Nephron progenitor cell (in vitro differentiated cells): ENCODE measurements around the gene RUNX1.

Source experiments
- DNase-seq: peaks from one replicate; pipeline ENCODE4 v3.0.0; 2021
- H3K27ac Mint-ChIP-seq: 2 replicates; pipeline ENCODE4 v1.8.0; 2021; ENCODE audit warnings: mild to moderate bottlenecking, moderate library complexity, mixed read lengths
- H3K27me3 Mint-ChIP-seq: 2 replicates; pipeline ENCODE4 v1.8.0; 2021; ENCODE audit warnings: mild to moderate bottlenecking, low read depth, mixed read lengths; ENCODE audit not compliant: poor library complexity
- H3K36me3 Mint-ChIP-seq: 2 replicates; pipeline ENCODE4 v1.8.0; 2021; ENCODE audit warnings: low read depth, mixed read lengths
- H3K4me1 Mint-ChIP-seq: 2 replicates; pipeline ENCODE4 v1.8.0; 2021; ENCODE audit warnings: mixed read lengths
- H3K4me3 Mint-ChIP-seq: 2 replicates; pipeline ENCODE4 v1.8.0; 2021; ENCODE audit warnings: mild to moderate bottlenecking, moderate library complexity, mixed read lengths
- H3K9me3 Mint-ChIP-seq: 2 replicates; pipeline ENCODE4 v1.8.0; 2021; ENCODE audit warnings: mild to moderate bottlenecking, moderate library complexity, mixed read lengths
- CTCF ChIP-seq: fragments of 200-600 bp; sonication (generic); IDR thresholded peaks from 2 replicates; pipeline ENCODE4 v1.5.0; 2021; ENCODE audit warnings: antibody characterized with exemption

RUNX1 gene

GRCh38 chr21:35071347-35071746 lies 22.2 kb upstream of the RUNX1 start:
- Mint-ChIP-seq H3K36me3 (peaks cover 5% of the 10 kb centered on the region), H3K9me3 (peaks cover 16% of the 10 kb centered on the region), H3K27ac (no peak overlapping the region), H3K4me3 (no peak overlapping the region), H3K4me1 (no peaks in the 10 kb centered on the region), H3K27me3 (peaks cover 4% of the 10 kb centered on the region)
- no peak for TF ChIP-seq CTCF
- no peak for DNase-seq

- H3K27ac Mint-ChIP-seq: no peak overlapping the region
- H3K4me1 Mint-ChIP-seq: no peaks in the 10 kb centered on the region
- DNase-seq: no peak
- H3K9me3 Mint-ChIP-seq: peaks cover 13% of the 10 kb centered on the region
- H3K36me3 Mint-ChIP-seq: peaks cover 5% of the 10 kb centered on the region
- TF ChIP-seq CTCF: no peak
- peaks cover 4% of the 10 kb centered on the region for H3K27me3 Mint-ChIP-seq
- no peak overlapping the region for H3K4me3 Mint-ChIP-seq
Observed at GRCh38 chr21:35070436-35070835, 21.3 kb upstream of the RUNX1 start.

- TF ChIP-seq CTCF: no peak
Observed at GRCh38 chr21:35066824-35067223, 17.7 kb upstream of the RUNX1 start.

GRCh38 chr21:35063428-35064172 lies 14.5 kb upstream of the RUNX1 start:
- H3K36me3 Mint-ChIP-seq: no peaks in the 10 kb centered on the region
- no peaks in the 10 kb centered on the region for H3K9me3 Mint-ChIP-seq
- H3K4me1 Mint-ChIP-seq: no peaks in the 10 kb centered on the region
- H3K27ac Mint-ChIP-seq: no peak overlapping the region
- H3K4me3 Mint-ChIP-seq: no peak overlapping the region
- no peak for TF ChIP-seq CTCF
- no peak for DNase-seq
- peaks cover 19% of the 10 kb centered on the region for H3K27me3 Mint-ChIP-seq

More at GRCh38 chr21:35066824-35067223, 17.7 kb upstream of the RUNX1 start:
- no peak for DNase-seq
- Mint-ChIP-seq H3K4me3 (no peak overlapping the region), H3K27me3 (peaks cover 19% of the 10 kb centered on the region), H3K4me1 (no peaks in the 10 kb centered on the region), H3K9me3 (no peaks in the 10 kb centered on the region), H3K27ac (no peak overlapping the region), H3K36me3 (no peaks in the 10 kb centered on the region)

GRCh38 chr21:35062016-35062415 lies 12.9 kb upstream of the RUNX1 start:
- Mint-ChIP-seq H3K4me3 (no peak overlapping the region), H3K4me1 (no peaks in the 10 kb centered on the region), H3K36me3 (no peaks in the 10 kb centered on the region), H3K27me3 (peaks cover 22% of the 10 kb centered on the region), H3K9me3 (no peaks in the 10 kb centered on the region), H3K27ac (no peak overlapping the region)
- DNase-seq: no peak
- TF ChIP-seq CTCF: no peak

GRCh38 chr21:35059742-35060141 lies 10.6 kb upstream of the RUNX1 start:
- Mint-ChIP-seq H3K4me3 (no peak overlapping the region), H3K27me3 (peaks cover 18% of the 10 kb centered on the region), H3K9me3 (no peaks in the 10 kb centered on the region), H3K4me1 (no peaks in the 10 kb centered on the region), H3K36me3 (no peaks in the 10 kb centered on the region), H3K27ac (no peak overlapping the region)
- no peak for TF ChIP-seq CTCF
- no peak for DNase-seq
